Measurements from ENCODE around the gene HOXA5.
A peak's percentile ranks its signal among the peaks of the same experiment; 100 is the strongest.

HOXA5 gene

GRCh38 chr7:27141137-27141922, 2.2 kb downstream of the HOXA5 start:
- Histone ChIP-seq H3K4me1 (ENCODE audit: control insufficient read depth in 1 of 2, insufficient read depth in 2 of 2, low read length in 2 of 2) (peaks cover 4 to 7% of the 10 kb centered on the region in 2 donors), H3K4me3 (ENCODE audit: low read depth in 1 of 2, low read length in 2 of 2) (peak overlapping the region; percentile 83 to 91), H3K27me3 (ENCODE audit: low read depth, low read length) (peaks cover 4% of the 10 kb centered on the region), H3K36me3 (ENCODE audit: control insufficient read depth in 1 of 2, insufficient read depth in 2 of 2, low read length in 2 of 2) (no peaks in the 10 kb centered on the region), H3K9me3 (ENCODE audit: control insufficient read depth in 1 of 2, low read length in 2 of 2) (no peaks in the 10 kb centered on the region), H3K27ac (ENCODE audit: low read length) (peak overlapping the region; percentile 97)

- no peaks in the 10 kb centered on the region for H3K9me3 ChIP-seq (ENCODE audit: control insufficient read depth in 1 of 2, low read length in 2 of 2)
- peak overlapping the region; percentile 97 for H3K27ac ChIP-seq (ENCODE audit: low read length)
- H3K4me3 ChIP-seq (ENCODE audit: low read depth in 1 of 2, low read length in 2 of 2): peak overlapping the region; percentile 83 to 91
- H3K4me1 ChIP-seq (ENCODE audit: control insufficient read depth in 1 of 2, insufficient read depth in 2 of 2, low read length in 2 of 2): peaks cover 13 to 17% of the 10 kb centered on the region in 2 donors
- peaks cover 4% of the 10 kb centered on the region for H3K27me3 ChIP-seq (ENCODE audit: low read depth, low read length)
- no peaks in the 10 kb centered on the region for H3K36me3 ChIP-seq (ENCODE audit: control insufficient read depth in 1 of 2, insufficient read depth in 2 of 2, low read length in 2 of 2)
Measured at GRCh38 chr7:27140126-27140857, 3.2 kb downstream of the HOXA5 start.

- Histone ChIP-seq H3K36me3 (ENCODE audit: control insufficient read depth in 1 of 2, insufficient read depth in 2 of 2, low read length in 2 of 2) (no peaks in the 10 kb centered on the region), H3K4me1 (ENCODE audit: control insufficient read depth in 1 of 2, insufficient read depth in 2 of 2, low read length in 2 of 2) (peaks cover 21 to 24% of the 10 kb centered on the region in 2 donors), H3K27me3 (ENCODE audit: low read depth, low read length) (peaks cover 2% of the 10 kb centered on the region), H3K9me3 (ENCODE audit: control insufficient read depth in 1 of 2, low read length in 2 of 2) (no peaks in the 10 kb centered on the region), H3K27ac (ENCODE audit: low read length) (peak overlapping the region; percentile 97), H3K4me3 (ENCODE audit: low read depth in 1 of 2, low read length in 2 of 2) (peak overlapping the region; percentile 83 to 91)
Measured at GRCh38 chr7:27139334-27140125, 4.0 kb downstream of the HOXA5 start.

GRCh38 chr7:27138985-27139333, 4.5 kb downstream of the HOXA5 start:
- H3K9me3 ChIP-seq (ENCODE audit: control insufficient read depth in 1 of 2, low read length in 2 of 2): no peaks in the 10 kb centered on the region
- no peaks in the 10 kb centered on the region for H3K27me3 ChIP-seq (ENCODE audit: low read depth, low read length)
- H3K4me1 ChIP-seq (ENCODE audit: control insufficient read depth in 1 of 2, insufficient read depth in 2 of 2, low read length in 2 of 2): peaks cover 26 to 27% of the 10 kb centered on the region in 2 donors
- peak overlapping the region; percentile 97 for H3K27ac ChIP-seq (ENCODE audit: low read length)
- no peaks in the 10 kb centered on the region for H3K36me3 ChIP-seq (ENCODE audit: control insufficient read depth in 1 of 2, insufficient read depth in 2 of 2, low read length in 2 of 2)
- peak overlapping the region; percentile 83 to 91 for H3K4me3 ChIP-seq (ENCODE audit: low read depth in 1 of 2, low read length in 2 of 2)

GRCh38 chr7:27138472-27138871, 5.0 kb downstream of the HOXA5 start:
- Histone ChIP-seq H3K4me3 (ENCODE audit: low read depth in 1 of 2, low read length in 2 of 2) (peak overlapping the region; percentile 83 to 91), H3K27ac (ENCODE audit: low read length) (peak overlapping the region; percentile 97), H3K36me3 (ENCODE audit: control insufficient read depth in 1 of 2, insufficient read depth in 2 of 2, low read length in 2 of 2) (no peaks in the 10 kb centered on the region), H3K27me3 (ENCODE audit: low read depth, low read length) (no peaks in the 10 kb centered on the region), H3K4me1 (ENCODE audit: control insufficient read depth in 1 of 2, insufficient read depth in 2 of 2, low read length in 2 of 2) (peaks cover 29 to 32% of the 10 kb centered on the region in 2 donors), H3K9me3 (ENCODE audit: control insufficient read depth in 1 of 2, low read length in 2 of 2) (no peaks in the 10 kb centered on the region)

- Histone ChIP-seq H3K4me1 (ENCODE audit: control insufficient read depth in 1 of 2, insufficient read depth in 2 of 2, low read length in 2 of 2) (peaks cover 32 to 36% of the 10 kb centered on the region in 2 donors), H3K27me3 (ENCODE audit: low read depth, low read length) (no peaks in the 10 kb centered on the region), H3K27ac (ENCODE audit: low read length) (peak overlapping the region; percentile 97), H3K9me3 (ENCODE audit: control insufficient read depth in 1 of 2, low read length in 2 of 2) (no peaks in the 10 kb centered on the region), H3K4me3 (ENCODE audit: low read depth in 1 of 2, low read length in 2 of 2) (peak overlapping the region; percentile 83 to 91), H3K36me3 (ENCODE audit: control insufficient read depth in 1 of 2, insufficient read depth in 2 of 2, low read length in 2 of 2) (no peaks in the 10 kb centered on the region)
Measured at GRCh38 chr7:27137640-27138315, 5.7 kb downstream of the HOXA5 start.

GRCh38 chr7:27134392-27134791, 9.1 kb downstream of the HOXA5 start:
- peaks cover 29 to 39% of the 10 kb centered on the region in 2 donors for H3K4me1 ChIP-seq (ENCODE audit: control insufficient read depth in 1 of 2, insufficient read depth in 2 of 2, low read length in 2 of 2)
- peak overlapping the region; percentile 61 for H3K27ac ChIP-seq (ENCODE audit: low read length)
- no peaks in the 10 kb centered on the region for H3K27me3 ChIP-seq (ENCODE audit: low read depth, low read length)
- H3K9me3 ChIP-seq (ENCODE audit: control insufficient read depth in 1 of 2, low read length in 2 of 2): no peaks in the 10 kb centered on the region
- H3K36me3 ChIP-seq (ENCODE audit: control insufficient read depth in 1 of 2, insufficient read depth in 2 of 2, low read length in 2 of 2): no peaks in the 10 kb centered on the region
- no peak overlapping the region for H3K4me3 ChIP-seq (ENCODE audit: low read depth in 1 of 2, low read length in 2 of 2)

- Histone ChIP-seq H3K27me3 (ENCODE audit: low read depth, low read length) (no peaks in the 10 kb centered on the region), H3K36me3 (ENCODE audit: control insufficient read depth in 1 of 2, insufficient read depth in 2 of 2, low read length in 2 of 2) (no peaks in the 10 kb centered on the region), H3K4me1 (ENCODE audit: control insufficient read depth in 1 of 2, insufficient read depth in 2 of 2, low read length in 2 of 2) (peaks cover 29 to 43% of the 10 kb centered on the region in 2 donors), H3K9me3 (ENCODE audit: control insufficient read depth in 1 of 2, low read length in 2 of 2) (no peaks in the 10 kb centered on the region), H3K4me3 (ENCODE audit: low read depth in 1 of 2, low read length in 2 of 2) (no peak overlapping the region), H3K27ac (ENCODE audit: low read length) (peak overlapping the region; percentile 61)
Measured at GRCh38 chr7:27133409-27134231, 9.9 kb downstream of the HOXA5 start.

- no peaks in the 10 kb centered on the region for H3K36me3 ChIP-seq (ENCODE audit: control insufficient read depth in 1 of 2, insufficient read depth in 2 of 2, low read length in 2 of 2)
- H3K4me1 ChIP-seq (ENCODE audit: control insufficient read depth in 1 of 2, insufficient read depth in 2 of 2, low read length in 2 of 2): peaks cover 29 to 45% of the 10 kb centered on the region in 2 donors
- H3K4me3 ChIP-seq (ENCODE audit: low read depth in 1 of 2, low read length in 2 of 2): no peak overlapping the region
- no peaks in the 10 kb centered on the region for H3K27me3 ChIP-seq (ENCODE audit: low read depth, low read length)
- H3K27ac ChIP-seq (ENCODE audit: low read length): peak overlapping the region; percentile 61
- no peaks in the 10 kb centered on the region for H3K9me3 ChIP-seq (ENCODE audit: control insufficient read depth in 1 of 2, low read length in 2 of 2)
Measured at GRCh38 chr7:27132978-27133377, 10.5 kb downstream of the HOXA5 start.

GRCh38 chr7:27132214-27132613, 11.3 kb downstream of the HOXA5 start:
- Histone ChIP-seq H3K27me3 (ENCODE audit: low read depth, low read length) (no peaks in the 10 kb centered on the region), H3K4me3 (ENCODE audit: low read depth in 1 of 2, low read length in 2 of 2) (no peak overlapping the region), H3K36me3 (ENCODE audit: control insufficient read depth in 1 of 2, insufficient read depth in 2 of 2, low read length in 2 of 2) (no peaks in the 10 kb centered on the region), H3K27ac (ENCODE audit: low read length) (no peak overlapping the region), H3K4me1 (ENCODE audit: control insufficient read depth in 1 of 2, insufficient read depth in 2 of 2, low read length in 2 of 2) (peaks cover 30 to 52% of the 10 kb centered on the region in 2 donors), H3K9me3 (ENCODE audit: control insufficient read depth in 1 of 2, low read length in 2 of 2) (no peaks in the 10 kb centered on the region)
